ENCODE data around the gene KLHL42.

DNA sequence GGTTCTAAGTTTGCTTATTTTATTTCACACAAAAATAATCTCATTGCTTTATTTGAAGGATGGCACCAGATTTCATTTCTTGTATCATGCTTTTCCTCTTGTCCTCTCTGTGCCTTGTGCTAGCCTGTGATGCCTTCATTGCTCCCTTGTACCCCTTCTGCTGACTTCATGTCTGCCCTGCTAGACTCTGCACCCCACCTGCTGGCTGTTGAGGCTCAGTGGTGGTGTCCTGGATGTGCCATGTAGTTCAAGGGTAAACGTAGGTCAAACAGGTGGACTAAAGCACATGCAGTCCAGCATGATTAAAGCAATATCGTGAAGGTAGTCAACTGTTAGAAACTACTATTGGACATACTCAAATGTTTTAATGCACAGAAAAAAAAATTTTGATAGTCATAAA lies 47.8 kb upstream of the KLHL42 start:
- no peak for TF ChIP-seq POLR2A (IDR thresholded peaks at IDR 0.05)
- TF ChIP-seq, protein P1, sequence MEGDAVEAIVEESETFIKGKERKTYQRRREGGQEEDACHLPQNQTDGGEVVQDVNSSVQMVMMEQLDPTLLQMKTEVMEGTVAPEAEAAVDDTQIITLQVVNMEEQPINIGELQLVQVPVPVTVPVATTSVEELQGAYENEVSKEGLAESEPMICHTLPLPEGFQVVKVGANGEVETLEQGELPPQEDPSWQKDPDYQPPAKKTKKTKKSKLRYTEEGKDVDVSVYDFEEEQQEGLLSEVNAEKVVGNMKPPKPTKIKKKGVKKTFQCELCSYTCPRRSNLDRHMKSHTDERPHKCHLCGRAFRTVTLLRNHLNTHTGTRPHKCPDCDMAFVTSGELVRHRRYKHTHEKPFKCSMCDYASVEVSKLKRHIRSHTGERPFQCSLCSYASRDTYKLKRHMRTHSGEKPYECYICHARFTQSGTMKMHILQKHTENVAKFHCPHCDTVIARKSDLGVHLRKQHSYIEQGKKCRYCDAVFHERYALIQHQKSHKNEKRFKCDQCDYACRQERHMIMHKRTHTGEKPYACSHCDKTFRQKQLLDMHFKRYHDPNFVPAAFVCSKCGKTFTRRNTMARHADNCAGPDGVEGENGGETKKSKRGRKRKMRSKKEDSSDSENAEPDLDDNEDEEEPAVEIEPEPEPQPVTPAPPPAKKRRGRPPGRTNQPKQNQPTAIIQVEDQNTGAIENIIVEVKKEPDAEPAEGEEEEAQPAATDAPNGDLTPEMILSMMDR (IDR thresholded peaks at IDR 0.05) = no peak
